ENCODE results near the gene CFAP68.
A peak's percentile ranks its signal among the peaks of the same experiment; 100 is the strongest.

The CFAP68 gene

DNA sequence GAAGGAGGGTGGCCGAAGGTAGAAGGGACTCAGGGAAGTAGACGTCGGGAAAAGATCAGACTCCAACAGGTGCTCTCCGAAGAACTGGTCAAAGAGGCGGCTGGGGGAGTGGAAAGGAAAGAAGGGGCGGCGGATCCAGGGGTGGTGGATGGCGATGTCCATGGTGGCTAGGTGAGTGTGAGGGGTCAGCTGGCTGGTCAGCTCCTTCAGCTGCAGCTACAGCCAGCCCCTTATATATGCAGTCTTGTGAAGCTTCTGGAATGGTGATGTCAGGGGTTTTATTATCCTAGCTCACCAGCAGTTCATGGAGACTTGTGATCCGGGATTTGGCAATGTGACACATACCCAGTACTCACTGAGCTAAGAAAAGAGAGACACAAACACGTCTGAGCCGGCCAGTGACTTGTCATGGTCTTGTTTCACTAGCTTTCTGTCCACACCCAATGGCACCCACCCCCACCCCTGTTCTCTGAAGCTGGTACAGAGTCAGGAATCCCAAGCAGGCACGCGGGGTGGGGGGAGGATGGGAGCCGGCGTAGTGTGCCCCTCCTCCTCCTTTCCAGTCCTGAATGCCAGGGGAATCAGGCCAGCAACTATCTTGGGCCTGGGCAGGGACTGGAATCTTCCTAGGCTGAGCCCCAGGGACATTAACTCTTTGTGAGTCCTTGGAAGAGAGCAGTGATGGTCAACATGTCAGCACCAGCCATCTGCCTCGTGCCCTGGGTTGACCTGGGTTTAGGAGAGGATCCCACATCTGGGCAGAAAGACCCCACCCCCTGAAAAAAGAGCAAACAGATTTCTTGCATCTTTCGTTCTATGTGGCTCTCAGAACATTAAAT, 32.4 kb downstream of the CFAP68 start, which contains the start of gene CRYAB:
TSS of gene CRYAB (minus strand) at position 208 of the 839 bp plus-strand sequence. CDS start at position 162, 46 bp downstream.
- peak within 1 kb of the TSS; percentile 50 for H3K4me3 ChIP-seq (ENCODE audit: low read depth, low read length)
- ChIA-PET POLR2A (interaction anchor here (0.8 to 1.8 kb wide), 3 partner anchors 12 to 41 kb away, joined by 3 to 10 read pairs (median 5); no protein-coding TSS in a partner anchor), CTCF (interaction anchor here (0.9 to 3.0 kb wide), 4 partner anchors 20 to 34 kb away, joined by 3 to 13 read pairs (median 4); no protein-coding TSS in a partner anchor)
- TF ChIP-seq, protein P1, sequence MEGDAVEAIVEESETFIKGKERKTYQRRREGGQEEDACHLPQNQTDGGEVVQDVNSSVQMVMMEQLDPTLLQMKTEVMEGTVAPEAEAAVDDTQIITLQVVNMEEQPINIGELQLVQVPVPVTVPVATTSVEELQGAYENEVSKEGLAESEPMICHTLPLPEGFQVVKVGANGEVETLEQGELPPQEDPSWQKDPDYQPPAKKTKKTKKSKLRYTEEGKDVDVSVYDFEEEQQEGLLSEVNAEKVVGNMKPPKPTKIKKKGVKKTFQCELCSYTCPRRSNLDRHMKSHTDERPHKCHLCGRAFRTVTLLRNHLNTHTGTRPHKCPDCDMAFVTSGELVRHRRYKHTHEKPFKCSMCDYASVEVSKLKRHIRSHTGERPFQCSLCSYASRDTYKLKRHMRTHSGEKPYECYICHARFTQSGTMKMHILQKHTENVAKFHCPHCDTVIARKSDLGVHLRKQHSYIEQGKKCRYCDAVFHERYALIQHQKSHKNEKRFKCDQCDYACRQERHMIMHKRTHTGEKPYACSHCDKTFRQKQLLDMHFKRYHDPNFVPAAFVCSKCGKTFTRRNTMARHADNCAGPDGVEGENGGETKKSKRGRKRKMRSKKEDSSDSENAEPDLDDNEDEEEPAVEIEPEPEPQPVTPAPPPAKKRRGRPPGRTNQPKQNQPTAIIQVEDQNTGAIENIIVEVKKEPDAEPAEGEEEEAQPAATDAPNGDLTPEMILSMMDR (IDR thresholded peaks at IDR 0.05; ENCODE audit: insufficient read depth, low read length, missing control alignments): no peak
- peak; percentile 95 for DNase-seq (ENCODE audit: low read depth, low spot score)

DNA sequence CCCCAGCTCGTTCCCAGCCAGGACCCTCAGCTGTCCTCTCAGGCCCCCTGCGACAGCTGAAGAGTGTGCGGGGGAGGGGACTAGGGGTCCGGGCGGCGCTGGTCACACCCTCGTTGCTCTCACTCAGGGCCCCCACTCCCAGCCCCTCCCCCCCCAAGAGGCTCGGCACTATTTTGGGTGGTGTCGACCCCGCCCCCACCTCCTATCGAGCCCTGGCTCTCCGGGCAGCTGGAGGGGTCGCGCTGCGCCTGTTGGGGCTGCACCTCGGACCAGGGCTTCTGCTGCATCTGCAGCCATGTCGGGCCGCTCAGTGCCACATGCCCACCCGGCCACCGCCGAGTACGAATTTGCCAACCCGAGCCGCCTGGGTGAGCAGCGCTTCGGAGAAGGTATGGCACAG, 33.2 kb downstream of the CFAP68 start, which contains the start of gene HSPB2:
TSS of gene HSPB2 (plus strand) at position 200 of the 400 bp plus-strand sequence. CDS start at position 296, 96 bp downstream.
- CTCF ChIA-PET: interaction anchor here (3.0 kb wide), 1 partner anchor 19 kb away, joined by 13 read pairs; no protein-coding TSS in a partner anchor
- no peak for DNase-seq (ENCODE audit: low read depth, low spot score)
- POLR2A ChIA-PET: interaction anchor here (1.3 kb wide), 1 partner anchor 42 kb away, joined by 3 read pairs; no protein-coding TSS in a partner anchor
- TF ChIP-seq, protein P1 (IDR thresholded peaks at IDR 0.05; ENCODE audit: insufficient read depth, low read length, missing control alignments): no peak
- peak within 1 kb of the TSS; percentile 50 for H3K4me3 ChIP-seq (ENCODE audit: low read depth, low read length)

DNA sequence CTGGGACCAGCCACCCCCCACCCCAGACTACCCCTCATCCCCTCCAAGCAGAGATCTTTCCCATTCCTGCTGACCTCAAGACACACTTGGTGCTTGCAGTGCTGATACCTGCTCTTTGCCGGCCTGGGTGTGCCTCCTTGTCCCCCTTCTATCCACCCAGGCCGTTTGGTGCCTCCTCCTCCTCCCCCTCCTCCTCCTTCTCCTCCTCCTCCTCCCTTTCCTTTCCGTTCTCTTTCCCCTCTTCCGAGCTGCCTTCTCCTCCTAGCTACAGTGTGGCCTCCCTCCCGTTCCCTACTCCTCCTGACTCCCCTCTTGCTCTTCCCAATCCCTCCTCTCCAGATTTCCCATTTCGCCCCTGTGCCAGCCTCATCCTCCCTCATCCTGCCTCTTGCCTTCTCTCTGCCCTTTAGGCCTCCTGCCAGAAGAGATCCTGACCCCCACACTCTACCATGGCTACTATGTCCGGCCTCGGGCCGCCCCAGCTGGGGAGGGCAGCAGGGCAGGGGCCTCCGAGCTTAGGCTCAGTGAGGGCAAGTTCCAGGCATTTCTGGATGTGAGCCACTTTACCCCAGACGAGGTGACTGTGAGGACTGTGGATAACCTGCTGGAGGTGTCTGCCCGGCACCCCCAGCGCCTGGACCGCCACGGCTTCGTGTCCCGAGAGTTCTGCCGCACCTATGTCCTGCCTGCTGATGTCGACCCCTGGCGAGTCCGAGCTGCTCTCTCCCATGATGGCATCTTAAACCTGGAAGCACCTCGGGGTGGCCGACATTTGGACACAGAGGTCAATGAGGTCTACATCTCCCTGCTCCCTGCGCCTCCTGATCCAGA, 33.9 kb downstream of the CFAP68 start:
- CTCF ChIA-PET: interaction anchor here (0.8 to 3.0 kb wide), 7 partner anchors 11 to 71 kb away, joined by 3 to 13 read pairs (median 5); partner anchors contain the start of gene DIXDC1
- TF ChIP-seq, protein P1 (IDR thresholded peaks at IDR 0.05; ENCODE audit: insufficient read depth, low read length, missing control alignments): no peak
- POLR2A ChIA-PET: interaction anchor here (1.0 to 2.3 kb wide), 4 partner anchors 14 to 42 kb away, joined by 3 to 7 read pairs (median 4); partner anchors contain the start of genes ALG9 and DIXDC1
- no peak for DNase-seq (ENCODE audit: low read depth, low spot score)
- H3K4me3 ChIP-seq (ENCODE audit: low read depth, low read length): peak overlapping the region; percentile 50

DNA sequence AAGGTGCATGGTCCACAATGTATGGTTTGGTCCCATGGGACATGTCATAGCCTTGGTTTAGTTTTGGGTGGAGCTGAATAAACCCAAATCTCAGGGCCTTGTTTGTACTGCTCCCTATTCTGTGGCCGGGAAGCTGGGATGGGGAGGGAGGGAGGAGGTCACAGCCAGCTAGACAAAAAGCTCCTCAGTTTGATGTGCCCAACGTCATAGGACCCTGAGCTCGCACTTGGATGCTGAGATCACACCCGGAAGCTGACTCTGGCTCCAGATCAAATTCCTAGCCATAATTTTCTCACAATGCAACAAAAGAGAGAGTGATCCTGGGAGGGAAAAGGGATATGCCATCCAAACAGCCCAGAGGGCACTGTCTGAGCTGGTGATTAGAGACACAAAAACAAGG, 34.7 kb downstream of the CFAP68 start:
- ChIA-PET POLR2A (interaction anchor here (1.0 to 2.3 kb wide), 4 partner anchors 13 to 43 kb away, joined by 3 to 7 read pairs (median 4); partner anchors contain the start of genes ALG9 and DIXDC1), CTCF (interaction anchor here (0.7 to 2.1 kb wide), 7 partner anchors 10 to 71 kb away, joined by 3 to 11 read pairs (median 4); partner anchors contain the start of gene DIXDC1)
- TF ChIP-seq, protein P1 (IDR thresholded peaks at IDR 0.05; ENCODE audit: insufficient read depth, low read length, missing control alignments): no peak
- peak overlapping the region; percentile 50 for H3K4me3 ChIP-seq (ENCODE audit: low read depth, low read length)
- peak; percentile 69 for DNase-seq (ENCODE audit: low read depth, low spot score)

DNA sequence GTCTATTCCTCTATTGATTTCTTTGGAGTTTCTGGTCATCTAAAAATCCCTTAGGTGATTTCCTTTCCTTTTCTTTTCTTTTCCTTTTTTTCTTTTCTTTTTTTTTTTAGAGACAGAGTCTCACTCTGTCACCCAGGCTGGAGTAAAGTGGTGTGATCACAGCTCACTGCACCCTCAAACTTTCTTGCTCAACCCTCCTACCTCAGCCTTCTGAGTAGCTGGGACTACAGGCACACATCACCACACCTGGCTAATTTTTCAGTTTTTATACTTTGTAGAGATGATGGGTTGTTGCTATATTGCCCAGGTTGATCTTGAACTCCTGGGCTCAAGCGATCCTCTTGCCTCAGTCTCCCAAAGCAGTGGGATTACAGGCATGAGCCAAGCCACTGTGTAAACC, 37.4 kb downstream of the CFAP68 start:
- H3K4me3 ChIP-seq (ENCODE audit: low read depth, low read length): no peak overlapping the region
- ChIA-PET POLR2A (no interaction called here), CTCF (interaction anchor here (0.9 kb wide), 1 partner anchor 312 kb away, joined by 3 read pairs; no protein-coding TSS in a partner anchor)
- no peak for DNase-seq (ENCODE audit: low read depth, low spot score)
- TF ChIP-seq, protein P1 (IDR thresholded peaks at IDR 0.05; ENCODE audit: insufficient read depth, low read length, missing control alignments): no peak
